Cardiac muscle cell (in vitro differentiated cells and primary cell): ENCODE data around the gene ATP11A. TPM values are rescaled to one million over a fixed set of nuclear protein-coding genes. Genes with fewer than 3 reads are reported as not detected.
A peak's percentile ranks its signal among the peaks of the same experiment; 100 is the strongest.

Experiments used
- DNase-seq, 2 donors: peaks; one replicate each; pipeline versions ENCODE4 v3.0.0 to v3.0.0-alpha.2; 2010 to 2017; ENCODE audit warnings: low read depth in 1 of 2, low spot score in 1 of 2
- H3K27ac ChIP-seq: fragments of 200-600 bp; sonication (generic); 2 replicates; pipeline ENCODE4 v1.5.1; 2016
- H3K27me3 ChIP-seq: fragments of 200-600 bp; sonication (generic); 2 replicates; pipeline ENCODE4 v1.6.0; 2016; ENCODE audit warnings: control low read depth
- H3K36me3 ChIP-seq: fragments of 200-600 bp; sonication (generic); 2 replicates; pipeline ENCODE4 v1.5.1; 2016; ENCODE audit warnings: control low read depth
- H3K4me1 ChIP-seq: fragments of 200-600 bp; sonication (generic); 2 replicates; pipeline ENCODE4 v1.8.1; 2017; ENCODE audit warnings: low read depth, mild to moderate bottlenecking, mixed run types
- H3K4me3 ChIP-seq: fragments of 200-600 bp; sonication (generic); 2 replicates; pipeline ENCODE4 v1.5.1; 2016; ENCODE audit warnings: mild to moderate bottlenecking
- H3K9me3 ChIP-seq: fragments of 200-600 bp; sonication (generic); 2 replicates; pipeline ENCODE4 v1.5.1; 2017; ENCODE audit warnings: low read depth, mild to moderate bottlenecking, control low read depth
- polyA plus RNA-seq: library from polyadenylated mRNA; unstranded; fragments of >200 nt; fragmentation: Nextera tagmentation; extraction: Ambion mirVana; gene quantifications from 2 replicates; pipeline ENCODE4 v1.2.1, GENCODE V29; 2016
- total RNA-seq: library from RNA; depleted of rRNA; stranded (reverse); fragments of >200 nt; gene quantifications from 2 replicates; pipeline ENCODE4 v1.2.3, GENCODE V29; 2016
- TF ChIP-seq, protein P1 (sequence below): IDR thresholded peaks from 2 replicates; pipeline ENCODE4 v1.5.1; 2012; ENCODE audit warnings: low read depth, mild to moderate bottlenecking, low read length

Gene ATP11A
- total and polyA plus RNA-seq, 2 experiments from 2014 or later: 38.0 to 42.9 TPM

DNA sequence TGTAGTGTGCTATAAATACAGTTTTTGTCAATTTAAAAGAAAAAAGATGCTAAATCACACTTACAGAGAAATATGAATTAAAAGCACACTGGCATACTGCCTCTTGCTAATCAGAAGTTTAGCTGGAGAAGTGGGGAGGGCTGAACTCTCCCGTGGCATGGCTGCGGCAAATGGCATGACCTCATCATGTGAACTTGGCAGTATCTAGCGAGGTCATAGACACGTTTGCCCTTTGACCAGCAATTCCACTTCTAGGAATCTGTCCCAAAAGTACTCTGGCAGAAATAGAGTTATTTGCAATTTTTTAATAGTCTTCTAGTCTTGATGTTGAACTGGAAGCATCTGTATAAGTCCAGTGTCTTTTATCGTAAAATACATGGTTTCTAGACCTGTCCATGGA lies 237.2 kb downstream of the ATP11A start:
- H3K27me3 ChIP-seq: no peaks in the 10 kb centered on the region
- H3K27ac ChIP-seq: no peak overlapping the region
- H3K4me1 ChIP-seq: no peaks in the 10 kb centered on the region
- H3K4me3 ChIP-seq: no peak overlapping the region
- H3K9me3 ChIP-seq: no peaks in the 10 kb centered on the region
- TF ChIP-seq, protein P1, sequence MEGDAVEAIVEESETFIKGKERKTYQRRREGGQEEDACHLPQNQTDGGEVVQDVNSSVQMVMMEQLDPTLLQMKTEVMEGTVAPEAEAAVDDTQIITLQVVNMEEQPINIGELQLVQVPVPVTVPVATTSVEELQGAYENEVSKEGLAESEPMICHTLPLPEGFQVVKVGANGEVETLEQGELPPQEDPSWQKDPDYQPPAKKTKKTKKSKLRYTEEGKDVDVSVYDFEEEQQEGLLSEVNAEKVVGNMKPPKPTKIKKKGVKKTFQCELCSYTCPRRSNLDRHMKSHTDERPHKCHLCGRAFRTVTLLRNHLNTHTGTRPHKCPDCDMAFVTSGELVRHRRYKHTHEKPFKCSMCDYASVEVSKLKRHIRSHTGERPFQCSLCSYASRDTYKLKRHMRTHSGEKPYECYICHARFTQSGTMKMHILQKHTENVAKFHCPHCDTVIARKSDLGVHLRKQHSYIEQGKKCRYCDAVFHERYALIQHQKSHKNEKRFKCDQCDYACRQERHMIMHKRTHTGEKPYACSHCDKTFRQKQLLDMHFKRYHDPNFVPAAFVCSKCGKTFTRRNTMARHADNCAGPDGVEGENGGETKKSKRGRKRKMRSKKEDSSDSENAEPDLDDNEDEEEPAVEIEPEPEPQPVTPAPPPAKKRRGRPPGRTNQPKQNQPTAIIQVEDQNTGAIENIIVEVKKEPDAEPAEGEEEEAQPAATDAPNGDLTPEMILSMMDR: no peak
- H3K36me3 ChIP-seq: no peaks in the 10 kb centered on the region
- no peak for DNase-seq

DNA sequence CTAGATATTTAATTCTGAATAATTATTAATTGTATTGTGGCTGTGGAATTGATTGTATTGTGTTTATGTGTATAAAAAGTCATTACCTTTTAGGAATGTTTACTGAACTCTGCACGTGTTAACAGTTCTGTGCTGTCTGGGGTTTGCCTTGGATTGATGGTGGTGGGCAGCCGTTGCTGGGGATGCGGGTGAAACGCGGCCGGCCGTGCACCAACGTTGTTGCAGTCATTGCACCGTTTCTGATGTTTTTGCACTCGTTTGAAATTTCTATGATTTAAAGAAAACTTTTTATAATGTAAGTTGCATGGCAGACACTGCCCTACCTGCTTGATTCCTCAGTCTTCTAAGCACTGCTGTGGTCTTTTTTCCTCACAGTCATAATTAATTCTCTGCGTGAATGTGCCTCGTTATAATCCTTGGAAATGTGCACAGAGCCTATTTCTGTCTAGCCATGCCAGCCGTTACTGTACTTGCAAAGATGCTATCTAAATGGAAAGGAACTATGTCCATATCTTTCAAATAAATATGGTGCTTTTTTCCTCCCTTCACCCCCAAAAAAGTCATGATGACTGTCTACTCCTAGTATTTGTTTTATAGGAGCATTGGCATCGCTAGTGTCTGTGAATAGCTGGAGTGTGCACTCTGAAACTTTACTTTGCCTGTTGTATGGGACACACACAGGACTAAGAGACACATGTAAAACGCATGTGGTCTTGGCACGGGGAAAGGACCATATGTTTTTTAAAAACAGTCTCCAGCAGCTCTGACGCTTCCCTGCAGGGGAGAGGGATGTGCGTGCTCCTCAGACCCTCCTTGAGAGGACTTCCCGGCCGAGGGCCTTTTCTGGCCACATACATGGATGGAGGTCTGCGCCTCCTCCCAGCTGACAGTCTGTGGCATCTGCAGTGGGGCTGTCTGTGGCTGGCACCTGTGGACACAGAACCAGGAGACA lies 238.5 kb downstream of the ATP11A start:
- H3K4me3 ChIP-seq: no peak overlapping the region
- no peaks in the 10 kb centered on the region for H3K27me3 ChIP-seq
- H3K27ac ChIP-seq: no peak overlapping the region
- DNase-seq: peak in 1 of 2 donors; percentile 4
- no peaks in the 10 kb centered on the region for H3K4me1 ChIP-seq
- TF ChIP-seq, protein P1: no peak
- no peaks in the 10 kb centered on the region for H3K9me3 ChIP-seq
- H3K36me3 ChIP-seq: no peaks in the 10 kb centered on the region

DNA sequence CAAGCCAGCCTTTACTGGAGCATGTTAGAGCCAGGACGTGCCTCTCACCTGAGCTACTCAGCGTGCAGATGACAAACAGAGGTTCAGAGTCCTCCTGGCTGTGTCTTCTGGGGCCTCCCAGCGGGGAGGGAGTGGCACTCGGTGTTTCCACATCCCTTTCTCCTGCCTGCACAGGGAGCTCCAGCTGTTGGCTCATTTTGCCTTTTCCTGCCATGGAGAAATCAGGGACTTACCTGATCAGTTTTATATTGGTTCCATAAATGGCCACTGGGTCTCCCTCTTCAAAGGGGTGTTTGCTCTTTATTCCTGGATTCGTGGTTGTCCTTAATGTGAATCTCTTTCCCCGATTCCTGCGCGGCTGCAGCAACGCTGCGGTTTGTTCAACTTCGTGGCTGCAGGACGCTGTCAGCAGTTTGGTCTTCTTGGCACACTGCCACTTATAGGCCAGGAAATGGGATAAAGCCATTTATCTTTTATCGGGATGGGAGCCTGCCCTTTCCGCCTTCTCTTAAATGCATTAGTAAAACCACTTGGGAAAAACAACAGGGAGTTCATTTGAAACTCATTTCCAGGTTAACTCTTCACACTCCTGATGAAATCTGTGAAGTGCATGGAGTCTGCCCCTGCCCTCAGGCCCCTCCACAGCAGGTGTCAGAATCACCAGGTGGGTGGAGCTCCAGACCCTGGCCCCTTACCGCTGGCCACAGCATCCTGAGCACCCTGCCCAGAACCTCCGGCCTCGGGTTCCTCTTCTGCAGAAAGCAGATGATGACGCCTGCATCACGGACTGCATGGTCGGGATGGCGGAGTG lies 239.3 kb downstream of the ATP11A start:
- no peaks in the 10 kb centered on the region for H3K36me3 ChIP-seq
- H3K9me3 ChIP-seq: no peaks in the 10 kb centered on the region
- DNase-seq: peak in 1 of 2 donors; percentile 61
- no peaks in the 10 kb centered on the region for H3K27me3 ChIP-seq
- no peak overlapping the region for H3K4me3 ChIP-seq
- no peaks in the 10 kb centered on the region for H3K4me1 ChIP-seq
- TF ChIP-seq, protein P1: no peak
- no peak overlapping the region for H3K27ac ChIP-seq

DNA sequence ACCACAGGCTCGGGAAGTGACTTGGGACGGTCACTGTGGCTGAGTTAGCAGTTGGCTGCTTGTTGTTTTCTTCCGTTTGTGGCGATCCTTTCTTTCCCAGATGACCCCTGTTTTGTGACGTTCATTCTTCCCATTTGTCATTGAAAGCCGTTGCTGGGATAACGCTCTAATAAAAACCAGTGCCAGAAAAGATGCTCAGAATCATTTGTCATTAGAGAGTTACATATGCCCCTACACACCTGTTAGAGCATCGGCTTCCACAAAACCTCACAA lies 239.9 kb downstream of the ATP11A start:
- no peak for DNase-seq
- Histone ChIP-seq H3K9me3 (no peaks in the 10 kb centered on the region), H3K36me3 (no peaks in the 10 kb centered on the region), H3K4me3 (no peak overlapping the region), H3K27me3 (no peaks in the 10 kb centered on the region), H3K27ac (no peak overlapping the region), H3K4me1 (no peaks in the 10 kb centered on the region)
- TF ChIP-seq, protein P1: no peak

DNA sequence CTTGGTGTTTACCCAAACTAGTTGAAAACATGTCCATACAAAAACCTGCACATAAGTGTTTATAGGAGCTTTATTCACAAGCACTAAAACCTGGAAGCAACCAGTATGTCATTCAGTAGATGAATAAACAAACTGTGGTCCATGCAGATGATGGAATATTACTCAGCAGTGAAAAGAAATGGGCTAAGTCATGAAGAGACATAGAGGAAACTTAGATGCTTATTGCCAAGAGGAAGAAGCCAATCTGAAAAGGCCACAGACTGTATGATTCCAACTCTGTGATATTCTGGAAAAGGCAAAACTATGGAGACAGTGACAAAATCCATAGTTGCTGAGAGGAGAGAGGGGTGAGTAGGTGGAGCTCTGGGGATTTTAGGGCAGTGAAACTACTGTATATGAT lies 240.4 kb downstream of the ATP11A start:
- H3K9me3 ChIP-seq: no peaks in the 10 kb centered on the region
- DNase-seq: no peak
- no peak overlapping the region for H3K27ac ChIP-seq
- TF ChIP-seq, protein P1: no peak
- no peaks in the 10 kb centered on the region for H3K36me3 ChIP-seq
- H3K27me3 ChIP-seq: no peaks in the 10 kb centered on the region
- H3K4me3 ChIP-seq: no peak overlapping the region
- no peaks in the 10 kb centered on the region for H3K4me1 ChIP-seq
